A549 (cell line): ENCODE measurements around the gene MTCH2.

Experiments
- BHLHE40 ChIP-seq: IDR thresholded peaks from 2 replicates; pipeline ENCODE4 v1.6.1; 2012; ENCODE audit warnings: low read depth, low read length, inconsistent platforms
- ESRRA ChIP-seq: fragments of 150-350 bp; IDR thresholded peaks from 2 replicates; pipeline ENCODE4 v1.6.1; 2014; ENCODE audit warnings: mild to moderate bottlenecking, low read length, borderline replicate concordance
- HOXA7 ChIP-seq: fragments of 250-450 bp; sonication (Bioruptor Pico); IDR thresholded peaks from 2 replicates; pipeline ENCODE4 v1.5.0; 2020; ENCODE audit warnings: mild to moderate bottlenecking, moderate library complexity
- JUNB ChIP-seq: fragments of >200 bp; sonication (Bioruptor Twin); formaldehyde crosslinking; IDR thresholded peaks from 2 replicates; pipeline ENCODE4 v1.6.1; 2016
- MAZ ChIP-seq: fragments of 150-350 bp; IDR thresholded peaks from 2 replicates; pipeline ENCODE4 v1.6.1; 2014; ENCODE audit warnings: antibody characterized with exemption, low read depth, low read length, borderline replicate concordance
- MYC ChIP-seq: IDR thresholded peaks from 2 replicates; pipeline ENCODE4 v1.6.1; 2012; ENCODE audit warnings: mild to moderate bottlenecking, inconsistent platforms, low read length, improper control_type of control experiment, borderline replicate concordance
- POLR2A ChIP-seq: IDR thresholded peaks from 2 replicates; pipeline ENCODE4 v1.6.1; 2012; ENCODE audit warnings: mild to moderate bottlenecking, low read length
- RAD21 ChIP-seq, 2 experiments: fragments of >200 bp in 1 of 2; sonication (Bioruptor Twin) in 1 of 2; formaldehyde crosslinking in 1 of 2; IDR thresholded peaks in 1 of 2; conservative IDR thresholded peaks in 1 of 2; 2 replicates in 1 of 2; 3 replicates in 1 of 2; pipeline ENCODE4 v1.6.1; 2012 to 2018; ENCODE audit warnings: inconsistent platforms in 1 of 2
- ZFP36 ChIP-seq: fragments of 450-650 bp; IDR thresholded peaks from 2 replicates; pipeline ENCODE4 v1.6.1; 2014; ENCODE audit warnings: borderline replicate concordance; ENCODE audit not compliant: partially characterized antibody
- ZSCAN20 ChIP-seq: fragments of 250-450 bp; sonication (Bioruptor Pico); IDR thresholded peaks from 2 replicates; pipeline ENCODE4 v1.8.0; 2022; ENCODE audit warnings: mild to moderate bottlenecking, moderate library complexity
- TF ChIP-seq, protein P1 (sequence below): fragments of >200 bp; sonication (Bioruptor Twin); formaldehyde crosslinking; IDR thresholded peaks from 3 replicates; pipeline ENCODE4 v1.5.1; 2016

DNA sequence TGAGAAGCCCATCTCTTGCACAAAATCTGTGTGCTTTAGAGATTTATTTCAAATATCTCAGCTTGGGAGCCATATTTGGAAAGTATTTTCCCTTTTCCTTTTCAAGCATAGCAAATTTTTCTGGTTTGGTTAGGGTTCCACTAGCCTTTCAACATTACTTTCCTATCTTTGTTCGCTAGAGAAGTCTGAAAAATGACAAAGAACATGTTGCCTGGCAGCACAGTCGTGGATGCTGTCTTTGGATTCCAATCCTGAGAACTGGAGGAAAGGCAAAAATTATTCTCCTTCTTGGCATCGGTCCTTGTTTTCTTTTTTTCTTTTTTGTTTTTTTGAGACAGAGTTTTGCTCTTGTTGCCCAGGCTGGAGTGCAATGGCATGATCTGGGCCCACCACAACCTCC, 6.9 kb upstream of the MTCH2 start:
- TF ChIP-seq POLR2A = no peak
- TF ChIP-seq, protein P1, sequence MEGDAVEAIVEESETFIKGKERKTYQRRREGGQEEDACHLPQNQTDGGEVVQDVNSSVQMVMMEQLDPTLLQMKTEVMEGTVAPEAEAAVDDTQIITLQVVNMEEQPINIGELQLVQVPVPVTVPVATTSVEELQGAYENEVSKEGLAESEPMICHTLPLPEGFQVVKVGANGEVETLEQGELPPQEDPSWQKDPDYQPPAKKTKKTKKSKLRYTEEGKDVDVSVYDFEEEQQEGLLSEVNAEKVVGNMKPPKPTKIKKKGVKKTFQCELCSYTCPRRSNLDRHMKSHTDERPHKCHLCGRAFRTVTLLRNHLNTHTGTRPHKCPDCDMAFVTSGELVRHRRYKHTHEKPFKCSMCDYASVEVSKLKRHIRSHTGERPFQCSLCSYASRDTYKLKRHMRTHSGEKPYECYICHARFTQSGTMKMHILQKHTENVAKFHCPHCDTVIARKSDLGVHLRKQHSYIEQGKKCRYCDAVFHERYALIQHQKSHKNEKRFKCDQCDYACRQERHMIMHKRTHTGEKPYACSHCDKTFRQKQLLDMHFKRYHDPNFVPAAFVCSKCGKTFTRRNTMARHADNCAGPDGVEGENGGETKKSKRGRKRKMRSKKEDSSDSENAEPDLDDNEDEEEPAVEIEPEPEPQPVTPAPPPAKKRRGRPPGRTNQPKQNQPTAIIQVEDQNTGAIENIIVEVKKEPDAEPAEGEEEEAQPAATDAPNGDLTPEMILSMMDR = no peak
- no peak for TF ChIP-seq BHLHE40
- TF ChIP-seq HOXA7 (CRISPR knock-in tag) = no peak
- no peak for TF ChIP-seq MYC
- TF ChIP-seq RAD21 (conservative IDR thresholded peaks at IDR 0.05 in 1 of 2, IDR thresholded peaks at IDR 0.05 in 1 of 2) = no peak
- TF ChIP-seq ZFP36 = no peak
- no peak for TF ChIP-seq MAZ
- TF ChIP-seq JUNB = no peak
- TF ChIP-seq ZSCAN20 (CRISPR knock-in tag) = no peak
- TF ChIP-seq ESRRA = no peak
